Stomach (tissue), 4 donors: Measurements from ENCODE around the gene CYSLTR2.

Experiments
- CTCF ChIP-seq, 7 experiments: fragments of 450-650 bp in 4 of 7; fragments of 200-600 bp in 3 of 7; sonication (generic) in 3 of 7; IDR thresholded peaks; one replicate each; pipeline ENCODE4 v1.5.1; 2016 to 2019; ENCODE audit warnings: antibody characterized with exemption in 7 of 7, control low read depth in 2 of 7, mild to moderate bottlenecking in 1 of 7
- EP300 ChIP-seq: sonication (generic); formaldehyde crosslinking; IDR thresholded peaks from one replicate; pipeline ENCODE4 v1.6.1; 2017; ENCODE audit warnings: antibody characterized with exemption
- POLR2A ChIP-seq, 4 donors: fragments of 450-650 bp; IDR thresholded peaks; one replicate each; pipeline ENCODE4 v1.6.1; 2016; ENCODE audit warnings: antibody characterized with exemption in 4 of 4, control low read depth in 2 of 4, mild to moderate bottlenecking in 1 of 4, moderate library complexity in 1 of 4
- POLR2AphosphoS5 ChIP-seq, 3 donors: sonication (generic); formaldehyde crosslinking; IDR thresholded peaks; one replicate each; pipeline ENCODE4 v1.6.1; 2016; ENCODE audit warnings: antibody characterized with exemption in 3 of 3

GRCh38 chr13:48624858-48625257 lies 28.9 kb upstream of the CYSLTR2 start:
- TF ChIP-seq CTCF (IDR thresholded peaks at IDR 0.05): no peak
- no peak for TF ChIP-seq POLR2A (IDR thresholded peaks at IDR 0.05)
- no peak for TF ChIP-seq POLR2AphosphoS5 (IDR thresholded peaks at IDR 0.05)
- TF ChIP-seq EP300: no peak
